Posterior cingulate gyrus (tissue), 11 donors: ENCODE results near the gene PSTPIP1.

ENCODE experiments used
- DNase-seq, 10 donors: peaks; one replicate each; pipeline versions ENCODE4 v3.0.0 to v3.0.0-alpha.2; 2020 to 2021; ENCODE audit warnings: mixed read lengths in 3 of 10
- intact Hi-C: fragments of 100-400 bp; cut with DNase I; formaldehyde crosslinking; loops from one replicate; pipeline ENCODE4 v1.15.1; 2023

PSTPIP1 gene

GRCh38 chr15:76996526-76997401 lies 1.8 kb downstream of the PSTPIP1 start:
- intact Hi-C loops: no loop called here
- DNase-seq: peak in 5 of 10 donors; percentile 8 to 82 (median 62)

GRCh38 chr15:76998663-76999285 lies 3.8 kb downstream of the PSTPIP1 start:
- intact Hi-C loops: no loop called here
- DNase-seq: peak in 3 of 10 donors; percentile 52 to 63 (median 55)

GRCh38 chr15:76999996-77000395 lies 5.1 kb downstream of the PSTPIP1 start:
- peak in 3 of 10 donors; percentile 25 to 40 (median 30) for DNase-seq
- intact Hi-C loops: no loop called here

GRCh38 chr15:77001351-77001750 lies 6.4 kb downstream of the PSTPIP1 start:
- intact Hi-C loops: no loop called here
- DNase-seq: peak in 3 of 10 donors; percentile 51 to 78 (median 72)

DNA sequence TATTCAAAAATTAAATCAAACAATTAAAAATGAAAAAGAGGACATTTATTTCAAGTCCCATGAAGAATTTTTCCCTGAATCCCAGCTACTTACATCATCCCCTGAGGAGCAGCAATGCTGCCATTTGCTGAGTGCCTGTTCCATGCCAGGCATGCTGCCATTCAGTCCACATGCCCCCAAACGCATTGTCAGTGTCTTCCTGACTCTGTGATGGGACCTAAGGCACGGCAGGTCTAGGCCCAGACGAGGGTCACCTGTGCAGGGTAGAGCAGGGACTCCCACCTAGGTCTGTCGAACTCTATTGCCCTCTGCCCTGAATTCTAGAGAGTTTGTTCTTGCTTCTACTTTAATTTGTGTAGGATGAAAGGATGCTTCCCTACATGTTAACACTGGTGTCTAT lies 7.0 kb downstream of the PSTPIP1 start:
- intact Hi-C loops: no loop called here
- peak in 2 of 10 donors; percentile 36 to 71 for DNase-seq

- DNase-seq: peak in 3 of 10 donors; percentile 8 to 38 (median 31)
- intact Hi-C loops: no loop called here
These were observed 7.5 kb downstream of the PSTPIP1 start for GRCh38 chr15:77002436-77002835.

DNA sequence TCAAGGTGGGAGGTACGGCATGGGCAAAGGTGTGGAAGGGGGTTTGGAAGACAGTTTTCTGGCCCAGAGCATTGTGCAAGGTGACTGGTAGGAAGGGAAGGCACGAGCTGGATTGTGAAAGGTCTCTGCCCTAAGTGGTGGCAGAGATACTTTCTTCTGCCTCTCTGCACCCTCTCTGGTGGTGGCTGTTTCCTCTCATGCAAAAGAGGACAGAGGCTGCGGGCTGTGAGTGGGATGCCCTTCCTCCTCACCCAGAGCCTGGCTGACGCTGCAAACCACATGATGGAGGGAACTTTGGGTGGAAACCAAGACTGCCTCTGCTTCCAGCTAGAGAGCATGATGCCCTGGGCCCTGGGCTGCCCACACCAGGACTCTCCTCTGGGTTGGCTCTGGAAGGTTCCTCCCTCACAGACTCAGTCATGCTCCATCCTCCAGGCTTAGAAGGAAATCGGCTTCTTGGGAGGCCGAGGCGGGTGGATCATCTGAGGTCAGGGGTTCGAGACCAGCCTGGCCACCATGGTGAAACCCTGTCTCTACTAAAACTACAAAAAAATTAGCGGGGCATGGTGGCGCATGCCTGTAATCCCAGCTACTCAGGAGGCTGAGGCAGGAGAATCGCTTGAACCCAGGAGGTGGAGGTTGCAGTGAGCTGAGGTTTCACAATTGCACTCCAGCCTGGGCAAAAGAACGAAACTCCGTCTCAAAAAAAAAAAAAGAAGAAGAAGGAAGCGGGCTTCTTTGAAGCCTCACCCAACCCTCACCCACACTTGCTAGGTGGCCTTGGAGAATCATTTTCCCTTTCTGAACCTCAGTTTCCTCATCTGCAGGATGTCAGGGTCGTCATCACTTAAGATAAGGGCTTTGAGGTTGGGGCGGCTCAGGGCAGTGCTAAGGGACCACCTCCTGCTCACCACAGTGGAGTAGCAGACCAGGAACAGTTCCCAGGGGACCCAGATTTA lies 8.3 kb downstream of the PSTPIP1 start:
- peak in 6 of 10 donors; percentile 32 to 89 (median 52) for DNase-seq
- intact Hi-C loops: no loop called here

GRCh38 chr15:77004189-77004588 lies 9.3 kb downstream of the PSTPIP1 start:
- intact Hi-C loops: no loop called here
- DNase-seq: peak in 5 of 10 donors; percentile 33 to 87 (median 34)

GRCh38 chr15:77009176-77009575 lies 14.2 kb downstream of the PSTPIP1 start:
- peak in 2 of 10 donors; percentile 14 to 50 for DNase-seq
- intact Hi-C loops: no loop called here

- DNase-seq: peak in 3 of 10 donors; percentile 32 to 69 (median 53)
- intact Hi-C loops: no loop called here
These were observed 14.9 kb downstream of the PSTPIP1 start for GRCh38 chr15:77009646-77010311.

DNA sequence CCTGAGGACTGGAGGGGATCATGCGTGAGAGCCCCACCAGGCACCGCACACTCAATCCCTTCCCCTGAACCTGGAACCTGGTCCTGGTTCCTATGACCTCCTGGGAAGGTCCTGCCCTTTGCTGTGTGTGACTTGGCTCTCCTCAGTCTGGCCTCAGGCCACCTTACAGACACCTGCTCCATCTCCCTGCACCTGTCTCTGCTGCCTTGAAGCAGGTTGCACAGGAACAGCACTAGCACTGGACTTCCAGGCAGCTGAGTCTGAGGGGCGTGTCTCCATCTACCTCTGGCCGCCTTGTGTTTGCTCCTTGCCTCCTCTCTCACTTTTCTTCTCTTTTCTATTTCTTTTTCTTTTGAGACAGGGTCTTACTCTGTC lies 15.4 kb downstream of the PSTPIP1 start:
- intact Hi-C loops: no loop called here
- peak in 2 of 10 donors; percentile 30 to 70 for DNase-seq

DNA sequence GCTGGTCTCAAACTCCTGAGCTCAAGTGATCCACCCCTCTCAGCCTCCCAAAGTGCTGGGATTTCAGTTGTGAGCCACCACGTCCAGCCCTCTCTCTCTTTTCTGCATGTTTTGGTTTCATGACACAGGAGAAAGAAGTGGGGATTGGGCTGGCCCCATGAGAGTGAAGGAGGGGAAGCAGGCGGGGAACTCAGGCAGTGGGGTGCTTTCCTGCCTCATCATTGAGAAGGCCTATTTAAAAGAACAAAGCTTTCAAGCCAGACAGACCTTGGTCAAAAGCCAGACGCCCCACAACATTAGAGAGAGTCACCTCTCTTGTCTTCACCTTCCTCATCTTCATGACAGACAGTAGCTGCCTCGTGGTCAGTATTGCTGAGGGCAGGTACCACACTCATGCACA lies 15.9 kb downstream of the PSTPIP1 start:
- intact Hi-C loops: no loop called here
- no peak for DNase-seq

GRCh38 chr15:77012117-77012712 lies 17.3 kb downstream of the PSTPIP1 start:
- intact Hi-C loops: no loop called here
- no peak for DNase-seq

DNA sequence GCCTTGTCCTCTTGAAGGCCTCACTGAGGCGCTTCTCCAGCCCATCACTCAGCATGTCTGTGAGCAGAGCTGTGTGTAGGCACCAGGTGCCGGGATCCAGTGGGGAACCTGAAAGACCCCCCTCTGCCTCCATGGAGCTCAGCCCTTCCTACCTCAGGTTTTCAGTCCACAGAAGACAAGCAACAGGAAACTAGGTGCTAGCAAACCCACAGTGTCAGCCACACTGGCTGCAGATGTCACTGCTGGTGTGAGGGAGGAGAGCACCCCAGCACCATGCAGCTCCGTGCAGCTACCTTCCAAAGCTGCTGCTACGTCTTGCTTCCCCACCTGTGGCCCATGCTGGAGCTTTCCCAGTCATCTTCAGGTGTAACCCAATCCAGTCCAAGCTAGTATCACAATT lies 17.9 kb downstream of the PSTPIP1 start:
- no peak for DNase-seq
- intact Hi-C loops: no loop called here

- intact Hi-C loops: no loop called here
- DNase-seq: peak in 1 of 10 donors; percentile 21
These were observed 18.8 kb downstream of the PSTPIP1 start for GRCh38 chr15:77013776-77014131.

DNA sequence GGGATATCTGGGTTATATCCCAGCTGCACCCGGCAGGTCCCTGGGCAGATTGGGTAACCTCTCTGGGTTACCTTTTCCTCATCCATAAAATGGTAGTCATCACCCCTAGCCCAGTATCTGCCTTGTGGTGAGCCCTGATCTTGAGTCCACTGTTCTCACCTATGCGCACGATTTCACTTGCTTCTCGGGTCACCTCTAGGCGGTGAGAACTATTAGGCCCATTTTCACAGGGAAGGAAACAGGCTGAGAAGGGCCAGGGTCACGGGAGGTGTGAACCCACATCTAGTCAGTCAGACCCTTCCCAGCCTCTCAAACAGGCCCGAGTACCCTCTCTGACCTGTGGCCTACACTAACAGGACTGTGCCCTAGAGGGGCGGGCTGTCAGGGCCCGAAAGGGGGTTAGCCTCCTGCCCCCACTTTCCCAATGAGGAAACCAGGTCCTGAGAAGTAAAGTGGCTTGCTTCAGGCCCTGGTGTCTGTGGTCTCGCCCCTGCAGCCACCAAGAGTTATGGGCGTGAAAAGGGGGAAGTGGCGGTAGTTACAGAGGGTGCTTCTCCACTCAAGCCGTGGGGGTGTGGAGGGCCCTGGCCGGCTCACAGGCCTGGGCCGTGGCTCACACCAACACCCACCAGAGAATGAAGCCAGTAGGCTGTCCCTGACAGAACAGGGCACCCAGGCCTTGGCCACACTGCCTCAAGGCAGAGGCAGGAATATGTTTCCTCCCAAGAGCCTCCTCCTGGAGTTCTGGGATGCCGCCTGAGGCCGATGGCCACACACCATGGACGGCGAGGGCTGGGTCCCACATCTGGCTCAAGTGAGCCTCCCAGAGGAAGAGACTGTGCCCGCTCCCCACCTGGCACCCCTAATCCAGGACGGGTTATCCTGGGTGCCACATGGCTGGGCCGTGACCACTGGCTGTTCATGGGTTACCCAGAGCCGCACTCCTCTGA lies 19.5 kb downstream of the PSTPIP1 start:
- DNase-seq: peak in 3 of 10 donors; percentile 56 to 82 (median 81)
- intact Hi-C loops: no loop called here

DNA sequence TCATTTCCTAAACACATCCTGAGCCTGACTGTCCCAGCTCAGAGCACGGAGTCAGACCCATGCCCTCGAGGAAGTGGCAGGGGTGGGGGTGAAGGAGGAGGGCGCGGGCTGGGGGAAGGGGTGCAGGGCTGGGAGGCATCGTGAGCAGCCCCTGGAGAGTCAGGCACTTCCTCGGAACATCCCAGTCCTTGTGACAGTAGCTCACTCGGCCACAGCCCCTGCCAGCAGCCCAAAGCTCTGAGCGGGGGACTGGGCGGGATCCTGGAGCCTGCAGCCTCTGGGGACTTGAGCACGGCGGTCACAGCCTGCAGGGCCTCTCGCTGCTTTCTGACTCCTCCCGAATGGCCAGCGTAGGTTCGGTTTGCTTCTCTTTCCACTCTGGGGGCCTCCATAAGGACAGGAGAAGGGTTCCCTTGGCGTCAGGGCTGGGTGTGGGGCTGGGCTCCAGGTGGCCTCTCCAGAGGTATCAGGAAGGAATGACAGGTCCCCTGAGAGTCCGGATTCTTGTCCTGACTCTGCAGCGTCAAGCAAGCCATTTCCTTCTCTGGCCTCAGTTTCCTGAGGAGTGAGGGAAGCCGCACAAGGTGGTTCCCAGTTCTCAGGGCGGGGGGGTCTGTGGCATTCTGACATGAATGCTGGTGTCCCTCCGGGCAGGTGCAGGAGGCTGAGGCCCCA lies 20.9 kb downstream of the PSTPIP1 start:
- intact Hi-C loops: no loop called here
- DNase-seq: peak in 3 of 10 donors; percentile 39 to 76 (median 48)

DNA sequence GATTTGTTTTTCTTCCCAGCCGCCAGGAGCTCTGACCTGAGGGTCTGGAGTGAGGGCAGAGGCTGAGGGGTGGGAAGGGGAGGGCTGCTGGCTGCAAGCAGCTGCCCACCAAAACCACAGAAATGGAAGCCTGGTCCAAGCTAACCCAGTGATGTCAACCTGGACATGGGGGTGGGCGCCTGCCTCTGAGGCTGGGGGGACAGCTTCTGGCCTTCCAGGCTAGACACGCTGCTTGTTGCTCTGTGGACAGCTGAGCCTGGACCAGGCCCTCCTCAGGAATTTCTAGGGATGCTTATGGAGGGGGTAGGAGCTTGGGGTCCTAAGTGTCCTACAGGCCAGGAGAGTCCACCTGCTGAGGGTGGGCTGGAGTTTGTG lies 21.4 kb downstream of the PSTPIP1 start:
- intact Hi-C loops: no loop called here

More for the DNA sequence above, 21.4 kb downstream of the PSTPIP1 start:
- peak in 3 of 10 donors; percentile 33 to 48 (median 45) for DNase-seq
